Testis (tissue), 2 donors: Measurements from ENCODE around the gene CD63.

Experiments
- CTCF ChIP-seq, 3 experiments: fragments of 450-650 bp in 2 of 3; fragments of 200-600 bp in 1 of 3; sonication (generic) in 1 of 3; IDR thresholded peaks; one replicate each; pipeline ENCODE4 v1.5.1; 2016 to 2019; ENCODE audit warnings: antibody characterized with exemption in 3 of 3, mild to moderate bottlenecking in 2 of 3, moderate library complexity in 1 of 3
- POLR2A ChIP-seq: fragments of 450-650 bp; IDR thresholded peaks from one replicate; pipeline ENCODE4 v1.6.1; 2017; ENCODE audit warnings: antibody characterized with exemption, mild to moderate bottlenecking, moderate library complexity

GRCh38 chr12:55746174-55746912 lies 17.5 kb upstream of the CD63 start:
- TF ChIP-seq CTCF (IDR thresholded peaks at IDR 0.05): no peak
- TF ChIP-seq POLR2A: no peak
